Right lobe of liver (tissue), 6 donors: ENCODE results near the gene KLF2. TPM values are rescaled to one million over a fixed set of nuclear protein-coding genes. Genes with fewer than 3 reads are reported as not detected.

Experiments used
- ATAC-seq, 4 donors: fragments of 200-7000 bp; cut with Tn5 transposase; one replicate each; pipeline ENCODE4 v1.9.1; 2020; ENCODE audit warnings: mild to moderate bottlenecking in 4 of 4, moderate library complexity in 4 of 4
- DNase-seq, 3 donors: peaks; one replicate each; pipeline ENCODE4 v3.0.0-alpha.2; 2020
- H3K27ac ChIP-seq, 3 donors: fragments of 200-600 bp; one replicate each; pipeline ENCODE4 v1.8.0; 2022
- H3K27me3 ChIP-seq, 2 donors: fragments of 200-600 bp; one replicate each; pipeline ENCODE4 v1.8.0; 2022
- H3K36me3 ChIP-seq, 4 donors: fragments of 200-600 bp; sonication (generic) in 1 of 4; one replicate each; pipeline versions ENCODE4 v1.5.1 to v1.8.0; 2017 to 2022; ENCODE audit warnings: control low read depth in 1 of 4
- H3K4me1 ChIP-seq, 4 donors: fragments of 200-600 bp; sonication (generic) in 1 of 4; one replicate each; pipeline versions ENCODE4 v1.5.1 to v1.8.0; 2017 to 2022; ENCODE audit warnings: control low read depth in 1 of 4
- H3K4me3 ChIP-seq, 3 donors: fragments of 200-600 bp; one replicate each; pipeline ENCODE4 v1.8.0; 2022
- H3K9me3 ChIP-seq, 4 donors: fragments of 200-600 bp; sonication (generic) in 1 of 4; one replicate each; pipeline versions ENCODE4 v1.5.1 to v1.8.0; 2017 to 2022; ENCODE audit warnings: control low read depth in 1 of 4
- POLR2A ChIP-seq: fragments of 450-650 bp; IDR thresholded peaks from one replicate; pipeline ENCODE4 v1.6.1; 2017; ENCODE audit warnings: antibody characterized with exemption, mild to moderate bottlenecking
- WGBS: methylation state at CpG from one replicate; pipeline ENCODE4 v1.1.6; 2018; ENCODE audit warnings: low coverage, low lambda C conversion rate; ENCODE audit not compliant: insufficient coverage; ENCODE audit errors: missing lambda C conversion rate; 5-methylcytosine and 5-hydroxymethylcytosine counted together
- intact Hi-C, 2 donors: fragments of 100-400 bp; cut with DNase I; formaldehyde crosslinking; loops; one replicate each; pipeline versions ENCODE4 v1.11.2 to v1.14.1; 2022
- total RNA-seq, 6 experiments: library from RNA; depleted of rRNA in 2 of 6; stranded (reverse); fragments of >200 nt in 2 of 6; fragmentation: NEBNext Ultra II Directional in 3 of 6; extraction: Animal tissue kit (Norgen Biotek cat#: 25700) in 3 of 6; gene quantifications; one replicate each; pipeline versions ENCODE4 v1.1.0 to v1.2.4, GENCODE V29; 2016 to 2023
- TF ChIP-seq, protein P1 (sequence below), 4 donors: fragments of 200-600 bp in 3 of 4; fragments of 450-650 bp in 1 of 4; IDR thresholded peaks; one replicate each; pipeline versions ENCODE4 v1.5.1 to v1.8.0; 2016 to 2022; ENCODE audit warnings: antibody characterized with exemption in 4 of 4, mild to moderate bottlenecking in 2 of 4
- donor health status: DM: no; HTN: yes; CAD: no.
- donor health status: DM: no; HTN: no; CAD: no.
- donor health status: DM: no; HTN: no; CAD: no.
- donor health status: DM: no; HTN: yes; CAD: no.
- donor health status: DM: no; HTN: yes; CAD: no.

The KLF2 gene
- total RNA-seq, 6 experiments from 2014 or later, result 3.7 to 10.1 (median 4.8) TPM

GRCh38 chr19:16376649-16377048, 52.0 kb downstream of the KLF2 start:
- Histone ChIP-seq H3K27ac (no peak overlapping the region), H3K9me3 (no peaks in the 10 kb centered on the region)
- intact Hi-C loops, result no loop called here

GRCh38 chr19:16377521-16377920, 52.9 kb downstream of the KLF2 start:
- Histone ChIP-seq H3K36me3 (peaks cover 0 to 13% (median under 1%) of the 10 kb centered on the region in 4 donors), H3K27ac (no peak overlapping the region), H3K4me3 (no peak overlapping the region), H3K9me3 (no peaks in the 10 kb centered on the region), H3K4me1 (peaks cover 0 to 26% (median 16%) of the 10 kb centered on the region in 4 donors), H3K27me3 (no peaks in the 10 kb centered on the region)
- intact Hi-C loops, result no loop called here
- TF ChIP-seq POLR2A, result no peak
- WGBS, result 100% methylated on average over 2 of the region's 9 CpGs
- no peak for DNase-seq
- ATAC-seq, result no peak

More at GRCh38 chr19:16376649-16377048, 52.0 kb downstream of the KLF2 start:
- WGBS, result 100% methylated on average over 1 of the region's 18 CpGs
- Histone ChIP-seq H3K27me3 (no peaks in the 10 kb centered on the region), H3K4me3 (no peak overlapping the region), H3K36me3 (peaks cover 0 to 13% (median under 1%) of the 10 kb centered on the region in 4 donors), H3K4me1 (peaks cover 0 to 33% (median 16%) of the 10 kb centered on the region in 4 donors)
- DNase-seq (no peak), ATAC-seq (peak; percentile 12 to 46 (median 21))
- TF ChIP-seq, protein P1, sequence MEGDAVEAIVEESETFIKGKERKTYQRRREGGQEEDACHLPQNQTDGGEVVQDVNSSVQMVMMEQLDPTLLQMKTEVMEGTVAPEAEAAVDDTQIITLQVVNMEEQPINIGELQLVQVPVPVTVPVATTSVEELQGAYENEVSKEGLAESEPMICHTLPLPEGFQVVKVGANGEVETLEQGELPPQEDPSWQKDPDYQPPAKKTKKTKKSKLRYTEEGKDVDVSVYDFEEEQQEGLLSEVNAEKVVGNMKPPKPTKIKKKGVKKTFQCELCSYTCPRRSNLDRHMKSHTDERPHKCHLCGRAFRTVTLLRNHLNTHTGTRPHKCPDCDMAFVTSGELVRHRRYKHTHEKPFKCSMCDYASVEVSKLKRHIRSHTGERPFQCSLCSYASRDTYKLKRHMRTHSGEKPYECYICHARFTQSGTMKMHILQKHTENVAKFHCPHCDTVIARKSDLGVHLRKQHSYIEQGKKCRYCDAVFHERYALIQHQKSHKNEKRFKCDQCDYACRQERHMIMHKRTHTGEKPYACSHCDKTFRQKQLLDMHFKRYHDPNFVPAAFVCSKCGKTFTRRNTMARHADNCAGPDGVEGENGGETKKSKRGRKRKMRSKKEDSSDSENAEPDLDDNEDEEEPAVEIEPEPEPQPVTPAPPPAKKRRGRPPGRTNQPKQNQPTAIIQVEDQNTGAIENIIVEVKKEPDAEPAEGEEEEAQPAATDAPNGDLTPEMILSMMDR (IDR thresholded peaks at IDR 0.05), result peak in 3 of 4 donors; percentile 20 to 34 (median 23)
- TF ChIP-seq POLR2A, result no peak

Other genes with a start within 250 kb of the KLF2 start
- 10 to 100 TPM; 13.7 to 90.2 (median 45.6) TPM for gene TPM4, start 248.3 kb upstream of the KLF2 start, total RNA-seq
- 10 to 100 TPM; 59.5 to 88.4 (median 72.5) TPM for gene RAB8A, start 212.9 kb upstream of the KLF2 start, total RNA-seq
- gene HSH2D, start 181.1 kb upstream of the KLF2 start, total RNA-seq, result 1 to 10 TPM in 1 of 6 experiments, under 1 TPM in 5; 0.26 to 1.7 (median 0.48) TPM
- not detected for gene CIB3, start 151.3 kb upstream of the KLF2 start, total RNA-seq
- 10 to 100 TPM; 32.1 to 65.8 (median 37.5) TPM for gene FAM32A, start 139.4 kb upstream of the KLF2 start, total RNA-seq
- gene AP1M1, start 126.9 kb upstream of the KLF2 start, total RNA-seq, result 100 to 1,000 TPM in 1 of 6 experiments, 10 to 100 TPM in 5; 44.5 to 102 (median 62.5) TPM
- 10 to 100 TPM in 4 of 6 experiments, 1 to 10 TPM in 2; 6.3 to 22.5 (median 13.8) TPM for gene EPS15L1, start 147.1 kb downstream of the KLF2 start, total RNA-seq
- gene CALR3, start 171.3 kb downstream of the KLF2 start, total RNA-seq, result not detected
- gene C19orf44, start 171.6 kb downstream of the KLF2 start, total RNA-seq, result 1 to 10 TPM; 1.8 to 4.3 (median 2.5) TPM
- gene CHERP, start 217.6 kb downstream of the KLF2 start, total RNA-seq, result 10 to 100 TPM in 4 of 6 experiments, 1 to 10 TPM in 2; 6.8 to 26.2 (median 20.6) TPM
- gene SLC35E1, start 247.6 kb downstream of the KLF2 start, total RNA-seq, result 10 to 100 TPM; 17.2 to 27.4 (median 20.1) TPM